Thyroid gland (tissue), 4 donors: ENCODE measurements around the gene C2orf42.
"Not testable (repeated sequence)": the region's sequence is repeated elsewhere in the genome, so short reads cannot be mapped to it uniquely, and the experiment has no call there.

Experiments used
- POLR2A ChIP-seq, 2 donors: fragments of 450-650 bp; IDR thresholded peaks; one replicate each; pipeline ENCODE4 v1.6.1; 2017; ENCODE audit warnings: antibody characterized with exemption in 2 of 2, mild to moderate bottlenecking in 2 of 2, moderate library complexity in 1 of 2
- TF ChIP-seq, protein P1 (sequence below), 6 experiments: fragments of 200-600 bp in 3 of 6; fragments of 450-650 bp in 3 of 6; sonication (generic) in 3 of 6; IDR thresholded peaks; one replicate each; pipeline ENCODE4 v1.5.1; 2016 to 2019; ENCODE audit warnings: antibody characterized with exemption in 6 of 6, mild to moderate bottlenecking in 2 of 6, inconsistent platforms in 1 of 6, moderate library complexity in 1 of 6

DNA sequence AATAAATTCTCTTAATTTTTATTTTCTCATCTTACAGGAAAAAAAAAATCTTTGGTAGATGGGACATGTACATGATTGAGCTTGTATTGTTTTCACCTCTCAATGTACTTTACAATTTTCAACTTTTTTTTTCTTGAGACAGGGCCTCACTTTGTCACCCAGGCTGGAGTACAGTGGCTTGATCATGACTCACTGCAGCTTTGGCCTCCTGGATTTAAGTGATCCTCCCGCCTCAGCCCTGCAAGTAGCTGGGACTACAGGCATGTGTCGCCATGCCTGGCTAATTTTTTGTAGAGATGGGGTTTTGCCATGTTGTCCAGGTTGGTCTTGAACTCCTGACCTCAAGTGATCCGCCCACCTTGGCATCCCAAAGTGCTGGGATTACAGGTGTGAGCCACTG lies 32.5 kb upstream of the C2orf42 start:
- TF ChIP-seq, protein P1, sequence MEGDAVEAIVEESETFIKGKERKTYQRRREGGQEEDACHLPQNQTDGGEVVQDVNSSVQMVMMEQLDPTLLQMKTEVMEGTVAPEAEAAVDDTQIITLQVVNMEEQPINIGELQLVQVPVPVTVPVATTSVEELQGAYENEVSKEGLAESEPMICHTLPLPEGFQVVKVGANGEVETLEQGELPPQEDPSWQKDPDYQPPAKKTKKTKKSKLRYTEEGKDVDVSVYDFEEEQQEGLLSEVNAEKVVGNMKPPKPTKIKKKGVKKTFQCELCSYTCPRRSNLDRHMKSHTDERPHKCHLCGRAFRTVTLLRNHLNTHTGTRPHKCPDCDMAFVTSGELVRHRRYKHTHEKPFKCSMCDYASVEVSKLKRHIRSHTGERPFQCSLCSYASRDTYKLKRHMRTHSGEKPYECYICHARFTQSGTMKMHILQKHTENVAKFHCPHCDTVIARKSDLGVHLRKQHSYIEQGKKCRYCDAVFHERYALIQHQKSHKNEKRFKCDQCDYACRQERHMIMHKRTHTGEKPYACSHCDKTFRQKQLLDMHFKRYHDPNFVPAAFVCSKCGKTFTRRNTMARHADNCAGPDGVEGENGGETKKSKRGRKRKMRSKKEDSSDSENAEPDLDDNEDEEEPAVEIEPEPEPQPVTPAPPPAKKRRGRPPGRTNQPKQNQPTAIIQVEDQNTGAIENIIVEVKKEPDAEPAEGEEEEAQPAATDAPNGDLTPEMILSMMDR (IDR thresholded peaks at IDR 0.05), result not testable (repeated sequence)
- TF ChIP-seq POLR2A (IDR thresholded peaks at IDR 0.05), result not testable (repeated sequence)
